ENCODE data around the gene LRP8. TPM values are rescaled to one million over a fixed set of nuclear protein-coding genes. Genes with fewer than 3 reads are reported as not detected.

LRP8 gene
- total RNA-seq, 1 donor from 2014 or later = 15.6 TPM

DNA sequence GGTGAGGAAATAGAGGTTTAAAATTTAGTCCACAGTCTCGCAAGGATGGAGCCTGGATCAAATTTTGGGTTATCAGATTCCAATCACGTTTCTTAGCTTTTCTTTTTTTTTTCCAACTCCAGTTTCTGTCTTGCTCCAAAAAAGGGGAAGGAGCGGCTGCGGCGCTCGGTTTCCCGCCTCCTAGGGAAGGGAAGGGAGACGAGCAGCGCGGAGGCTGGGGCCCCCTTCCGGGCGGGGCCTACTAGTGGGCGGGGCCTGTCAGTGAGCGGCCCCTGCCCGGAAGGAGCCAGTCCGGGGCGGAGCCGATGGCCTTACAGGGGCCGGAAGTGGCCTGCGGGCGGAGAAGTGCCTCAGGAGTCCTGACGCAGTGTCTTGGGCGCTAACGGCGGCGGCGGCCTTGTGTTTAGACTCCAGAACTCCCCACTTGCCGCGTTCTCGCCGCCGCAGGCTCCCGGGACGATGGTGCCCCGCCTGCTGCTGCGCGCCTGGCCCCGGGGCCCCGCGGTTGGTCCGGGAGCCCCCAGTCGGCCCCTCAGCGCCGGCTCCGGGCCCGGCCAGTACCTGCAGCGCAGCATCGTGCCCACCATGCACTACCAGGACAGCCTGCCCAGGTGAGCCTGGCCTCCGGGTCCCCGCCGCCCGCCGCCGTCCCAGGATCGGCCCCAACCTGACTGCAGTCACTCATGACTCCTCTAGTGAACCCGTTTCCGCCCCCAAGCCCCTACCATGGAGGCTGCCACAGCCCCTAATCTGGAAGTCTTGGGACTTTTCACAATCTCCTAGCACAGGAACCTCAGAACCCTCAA, 131.2 kb downstream of the LRP8 start, which contains the start of gene CPT2:
CPT2 (plus strand) TSS at position 340 of the 806 bp plus-strand sequence; CDS start at position 460, 120 bp downstream.
- Mint-ChIP-seq H3K9me3 (peaks cover 2% of the 10 kb centered on the region), H3K27me3 (ENCODE audit: insufficient read depth, low read depth) (peaks cover 2% of the 10 kb centered on the region), H3K36me3 (peaks cover 10% of the 10 kb centered on the region), H3K4me3 (peak within 1 kb of the TSS; percentile 91), H3K27ac (peak within 1 kb of the TSS; percentile 80), H3K4me1 (peaks cover 20% of the 10 kb centered on the region)
- peak; percentile 96 for DNase-seq (ENCODE audit: low spot score)
- Histone ChIP-seq H3K36me3 (no peaks in the 10 kb centered on the region), H3K9ac (peak within 1 kb of the TSS; percentile 90), H3K4me1 (peaks cover 10% of the 10 kb centered on the region), H3K27ac (peak within 1 kb of the TSS; percentile 64), H3K4me2 (peak within 1 kb of the TSS; percentile 94), H2AFZ (replicated peaks) (peak within 1 kb of the TSS; percentile 81), H3K27me3 (peaks cover 12% of the 10 kb centered on the region), H3K4me3 (peak within 1 kb of the TSS; percentile 93), H3F3A (ENCODE audit: low read depth) (no peaks in the 10 kb centered on the region), H3K9me3 (ENCODE audit: low read depth) (no peaks in the 10 kb centered on the region), H3K79me2 (ENCODE audit: low read depth) (peaks cover 20% of the 10 kb centered on the region), H4K20me1 (ENCODE audit: low read depth) (no peaks in the 10 kb centered on the region)
- TF ChIP-seq EZH2phosphoT487 (IDR thresholded peaks at IDR 0.05) = no peak
- TF ChIP-seq EZH2 (IDR thresholded peaks at IDR 0.05) = no peak
- no peak for TF ChIP-seq CTCF (IDR thresholded peaks at IDR 0.05)

GRCh38 chr1:53196017-53196484, 131.8 kb downstream of the LRP8 start:
- TF ChIP-seq EZH2phosphoT487 (IDR thresholded peaks at IDR 0.05) (no peak), CTCF (IDR thresholded peaks at IDR 0.05) (no peak), EZH2 (IDR thresholded peaks at IDR 0.05) (no peak)
- H3K27ac ChIP-seq = no peak overlapping the region

GRCh38 chr1:53195246-53196016, 132.4 kb downstream of the LRP8 start:
- Mint-ChIP-seq H3K4me1 (peaks cover 23% of the 10 kb centered on the region), H3K36me3 (peaks cover 3% of the 10 kb centered on the region), H3K4me3 (peak overlapping the region; percentile 87), H3K27ac (no peak overlapping the region), H3K27me3 (ENCODE audit: insufficient read depth, low read depth) (peaks cover 2% of the 10 kb centered on the region), H3K9me3 (peaks cover 2% of the 10 kb centered on the region)
- Histone ChIP-seq H4K20me1 (ENCODE audit: low read depth) (no peaks in the 10 kb centered on the region), H3K79me2 (ENCODE audit: low read depth) (peaks cover 20% of the 10 kb centered on the region), H3K27ac (no peak overlapping the region), H3K27me3 (peaks cover 12% of the 10 kb centered on the region), H2AFZ (replicated peaks) (peak overlapping the region; percentile 81), H3K4me3 (no peak overlapping the region), H3K4me1 (peaks cover 10% of the 10 kb centered on the region), H3K36me3 (no peaks in the 10 kb centered on the region), H3K9me3 (ENCODE audit: low read depth) (no peaks in the 10 kb centered on the region), H3F3A (ENCODE audit: low read depth) (no peaks in the 10 kb centered on the region), H3K4me2 (no peak overlapping the region), H3K9ac (no peak overlapping the region)
- DNase-seq (ENCODE audit: low spot score) = no peak
- no peak for TF ChIP-seq EZH2phosphoT487 (IDR thresholded peaks at IDR 0.05)
- no peak for TF ChIP-seq CTCF (IDR thresholded peaks at IDR 0.05)
- no peak for TF ChIP-seq EZH2 (IDR thresholded peaks at IDR 0.05)

More at GRCh38 chr1:53196017-53196484, 131.8 kb downstream of the LRP8 start:
- H3K9me3 Mint-ChIP-seq = peaks cover 2% of the 10 kb centered on the region
- peak overlapping the region; percentile 87 for H3K4me3 Mint-ChIP-seq
- no peaks in the 10 kb centered on the region for H3K36me3 ChIP-seq
- no peaks in the 10 kb centered on the region for H4K20me1 ChIP-seq (ENCODE audit: low read depth)
- no peak overlapping the region for H3K9ac ChIP-seq
- H3F3A ChIP-seq (ENCODE audit: low read depth) = no peaks in the 10 kb centered on the region
- H3K27me3 ChIP-seq = peaks cover 12% of the 10 kb centered on the region
- peaks cover 20% of the 10 kb centered on the region for H3K4me1 Mint-ChIP-seq
- H3K4me1 ChIP-seq = peaks cover 10% of the 10 kb centered on the region
- peaks cover 2% of the 10 kb centered on the region for H3K27me3 Mint-ChIP-seq (ENCODE audit: insufficient read depth, low read depth)
- H3K36me3 Mint-ChIP-seq = peaks cover 5% of the 10 kb centered on the region
- peak overlapping the region; percentile 80 for H3K27ac Mint-ChIP-seq
- H3K79me2 ChIP-seq (ENCODE audit: low read depth) = peaks cover 20% of the 10 kb centered on the region
- DNase-seq (ENCODE audit: low spot score) = no peak
- no peaks in the 10 kb centered on the region for H3K9me3 ChIP-seq (ENCODE audit: low read depth)
- peak overlapping the region; percentile 94 for H3K4me2 ChIP-seq
- peak overlapping the region; percentile 93 for H3K4me3 ChIP-seq
- peak overlapping the region; percentile 81 for H2AFZ ChIP-seq (replicated peaks)

Other genes starting within 250 kb of the LRP8 start
- gene SLC1A7, start 185.4 kb downstream of the LRP8 start, total RNA-seq (ENCODE audit: low replicate concordance) = not detected in 2 replicates
- gene CPT2, start 131.2 kb downstream of the LRP8 start, total RNA-seq (ENCODE audit: low replicate concordance) = 19.0 and 29.2 TPM in 2 replicates
- gene CZIB, start 107.4 kb downstream of the LRP8 start, total RNA-seq (ENCODE audit: low replicate concordance) = 74.0 and 115 TPM in 2 replicates
- gene MAGOH, start 89.6 kb downstream of the LRP8 start, total RNA-seq (ENCODE audit: low replicate concordance) = 61.4 and 109 TPM in 2 replicates
- gene DMRTB1, start 131.3 kb upstream of the LRP8 start, total RNA-seq (ENCODE audit: low replicate concordance) = not detected in 2 replicates